HG02870 (cell line): ENCODE data around the gene ARHGAP42.
"Not testable (repeated sequence)": the region's sequence is repeated elsewhere in the genome, so short reads cannot be mapped to it uniquely, and the experiment has no call there.

Source experiments
- ATAC-seq: cut with Tn5 transposase; IDR thresholded peaks from one replicate; pipeline ENCODE4 v1.9.1; 2021; ENCODE audit warnings: mild to moderate bottlenecking, moderate library complexity; ENCODE audit not compliant: unreplicated experiment

ARHGAP42 gene

GRCh38 chr11:100716838-100717237 lies 29.8 kb downstream of the ARHGAP42 start:
- ATAC-seq = no peak

GRCh38 chr11:100719362-100719761 lies 32.3 kb downstream of the ARHGAP42 start:
- ATAC-seq = no peak

GRCh38 chr11:100719809-100720221 lies 32.7 kb downstream of the ARHGAP42 start:
- no peak for ATAC-seq

GRCh38 chr11:100726680-100727079 lies 39.6 kb downstream of the ARHGAP42 start:
- no peak for ATAC-seq

GRCh38 chr11:100727410-100727809 lies 40.3 kb downstream of the ARHGAP42 start:
- ATAC-seq = no peak

- ATAC-seq = no peak
These were observed 43.2 kb downstream of the ARHGAP42 start for GRCh38 chr11:100730266-100730665.

- no peak for ATAC-seq
These were observed 44.4 kb downstream of the ARHGAP42 start for GRCh38 chr11:100731471-100731870.

GRCh38 chr11:100732949-100733348 lies 45.9 kb downstream of the ARHGAP42 start:
- no peak for ATAC-seq

GRCh38 chr11:100734743-100735527 lies 47.8 kb downstream of the ARHGAP42 start:
- no peak for ATAC-seq

GRCh38 chr11:100735949-100736675 lies 49.0 kb downstream of the ARHGAP42 start:
- no peak for ATAC-seq

GRCh38 chr11:100738701-100739270 lies 51.7 kb downstream of the ARHGAP42 start:
- no peak for ATAC-seq

- no peak for ATAC-seq
These were observed 52.6 kb downstream of the ARHGAP42 start for GRCh38 chr11:100739666-100740065.

- ATAC-seq = no peak
These were observed 53.4 kb downstream of the ARHGAP42 start for GRCh38 chr11:100740440-100740839.

GRCh38 chr11:100741866-100742625 lies 55.0 kb downstream of the ARHGAP42 start:
- ATAC-seq = no peak

GRCh38 chr11:100746448-100746847 lies 59.4 kb downstream of the ARHGAP42 start:
- no peak for ATAC-seq

- no peak for ATAC-seq
These were observed 61.1 kb downstream of the ARHGAP42 start for GRCh38 chr11:100748153-100748552.

GRCh38 chr11:100749887-100750565 lies 62.9 kb downstream of the ARHGAP42 start:
- ATAC-seq = not testable (repeated sequence)

- not testable (repeated sequence) for ATAC-seq
These were observed 63.4 kb downstream of the ARHGAP42 start for GRCh38 chr11:100750566-100750891.

- ATAC-seq = no peak
These were observed 65.5 kb downstream of the ARHGAP42 start for GRCh38 chr11:100752371-100753171.

GRCh38 chr11:100753172-100753543 lies 66.1 kb downstream of the ARHGAP42 start:
- no peak for ATAC-seq
